T-helper 17 cell (primary cell): ENCODE data around the gene SELENOM. TPM values are rescaled to one million over a fixed set of nuclear protein-coding genes. Genes with fewer than 3 reads are reported as not detected.

ENCODE experiments used
- ATAC-seq: fragments of 150-1000 bp; cut with Tn5 transposase; 2 replicates; pipeline ENCODE4 v1.10.0; 2021; ENCODE audit warnings: mild to moderate bottlenecking, moderate library complexity
- DNase-seq, 3 donors: peaks; one replicate each; pipeline versions ENCODE4 v3.0.0 to v3.0.0-alpha.2; 2020 to 2021
- H3K9me3 ChIP-seq: one replicate; pipeline ENCODE4 v1.7.0; 2013; ENCODE audit warnings: low read length, mild to moderate bottlenecking; ENCODE audit not compliant: control insufficient read depth, poor library complexity, severe bottlenecking
- H3K27ac Mint-ChIP-seq: one replicate; pipeline ENCODE4 v1.8.0; 2022; ENCODE audit warnings: mild to moderate bottlenecking, moderate library complexity, mixed read lengths
- H3K27me3 Mint-ChIP-seq: one replicate; pipeline ENCODE4 v1.8.0; 2022; ENCODE audit warnings: mixed read lengths
- H3K36me3 Mint-ChIP-seq: one replicate; pipeline ENCODE4 v1.8.0; 2022; ENCODE audit warnings: low read depth, mixed read lengths
- H3K4me1 Mint-ChIP-seq: one replicate; pipeline ENCODE4 v1.8.0; 2022; ENCODE audit warnings: mild to moderate bottlenecking, mixed read lengths
- H3K4me3 Mint-ChIP-seq: one replicate; pipeline ENCODE4 v1.8.0; 2022; ENCODE audit warnings: mild to moderate bottlenecking, moderate library complexity, mixed read lengths
- total RNA-seq, 4 donors: library from RNA in 2 of 4; stranded (reverse) in 2 of 4; gene quantifications; one replicate each; pipeline ENCODE4 v1.2.3 and lab custom pipeline; 2022 to 2026

SELENOM gene
- total RNA-seq, 2 donors from 2014 or later, result 33.2 to 54.8 TPM

DNA sequence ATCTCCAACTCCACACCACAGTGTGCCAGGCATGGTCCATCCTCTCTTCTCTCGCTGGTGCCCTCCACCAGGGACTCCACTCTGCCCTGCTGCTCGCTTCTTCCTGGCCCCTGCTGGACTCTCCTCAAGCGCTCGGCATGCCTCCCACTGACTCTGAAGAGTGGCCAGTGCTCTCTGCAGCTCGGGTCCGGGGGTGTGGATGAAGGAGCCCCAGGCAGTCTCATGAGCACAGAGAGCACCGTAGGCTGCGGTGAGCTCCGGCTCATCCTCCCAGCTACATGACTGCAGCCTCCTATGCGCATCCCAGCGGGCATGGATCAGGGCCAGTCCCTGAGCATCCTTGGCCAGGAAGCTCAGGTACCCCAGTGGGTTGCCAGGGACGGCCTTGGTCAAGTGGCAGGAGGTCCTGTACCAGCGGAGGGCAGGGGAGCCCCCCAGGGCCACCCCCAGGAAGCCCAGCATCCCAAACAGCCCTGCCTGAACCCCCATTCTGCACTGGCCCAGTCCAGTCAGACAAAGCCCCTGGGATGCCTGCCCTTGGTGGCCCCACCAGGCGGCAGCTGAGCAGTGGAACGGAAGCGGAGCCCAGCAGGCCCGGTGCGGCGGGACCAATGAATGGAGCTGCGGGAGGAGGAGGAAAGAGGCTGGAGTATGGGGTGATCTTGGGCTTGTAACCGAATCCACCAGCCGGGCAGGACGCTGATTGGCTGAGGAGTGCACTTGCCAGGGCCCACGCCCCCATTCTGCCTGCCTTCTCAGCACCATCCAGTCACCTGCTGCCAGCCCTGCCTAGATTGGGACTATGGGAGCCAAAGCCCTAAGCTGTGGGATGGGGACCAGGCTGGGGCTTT is 32.7 kb upstream of the SELENOM start, which contains the start of gene PLA2G3:
PLA2G3 (minus strand) TSS at position 643 of the 851 bp plus-strand sequence; CDS start at position 489, 154 bp downstream.
- Mint-ChIP-seq H3K27me3 (peaks cover 6% of the 10 kb centered on the region), H3K4me3 (no peak within 1 kb of the TSS), H3K36me3 (no peaks in the 10 kb centered on the region), H3K4me1 (no peaks in the 10 kb centered on the region), H3K27ac (no peak within 1 kb of the TSS)
- ATAC-seq (no peak), DNase-seq (no peak)
- no peaks in the 10 kb centered on the region for H3K9me3 ChIP-seq

DNA sequence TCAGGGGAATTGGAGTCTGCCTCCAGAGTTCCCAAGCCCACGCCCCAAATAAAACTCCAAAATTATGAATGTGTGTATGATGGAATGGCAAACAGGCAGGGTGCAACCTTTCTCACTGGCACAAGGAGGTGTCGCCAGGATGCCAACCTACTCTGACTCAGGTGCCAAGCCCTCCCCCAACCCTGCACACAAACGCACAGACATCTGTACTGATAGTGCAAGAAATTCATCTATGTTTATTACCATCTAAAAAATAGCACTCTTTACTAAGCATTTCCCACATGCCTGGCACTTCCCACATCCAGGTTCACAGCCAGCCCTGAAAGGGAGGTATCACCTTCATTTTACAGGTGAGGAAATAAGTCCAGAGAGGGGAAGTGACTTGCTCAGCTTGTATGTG is 31.7 kb upstream of the SELENOM start:
- H3K4me1 Mint-ChIP-seq, result no peaks in the 10 kb centered on the region
- no peak for ATAC-seq

DNA sequence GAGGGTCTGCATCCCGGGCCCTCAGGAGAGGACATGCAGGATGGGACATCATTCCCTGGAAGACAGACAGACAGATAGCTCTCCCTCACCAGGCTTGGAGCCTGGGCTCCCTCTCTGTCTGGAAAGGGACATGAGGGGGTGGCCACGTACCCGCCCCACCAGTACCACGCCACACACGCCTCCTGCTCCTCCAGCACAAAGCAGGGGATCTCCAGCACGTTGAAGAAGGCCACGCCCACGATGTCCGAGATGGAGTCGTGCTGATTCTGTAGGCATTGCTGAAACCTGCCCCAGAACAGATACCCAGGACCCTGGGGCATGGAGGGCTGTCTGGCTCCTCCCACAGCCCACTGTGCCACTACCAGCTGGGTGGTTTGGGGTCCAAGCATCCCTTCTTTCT is 30.8 kb upstream of the SELENOM start:
- Mint-ChIP-seq H3K36me3 (no peaks in the 10 kb centered on the region), H3K27ac (no peak overlapping the region), H3K27me3 (peaks cover 6% of the 10 kb centered on the region), H3K4me1 (no peaks in the 10 kb centered on the region), H3K4me3 (no peak overlapping the region)
- H3K9me3 ChIP-seq, result no peaks in the 10 kb centered on the region
- DNase-seq, result no peak
- ATAC-seq, result no peak

More for the DNA sequence above, 31.7 kb upstream of the SELENOM start:
- no peak for DNase-seq
- peaks cover 6% of the 10 kb centered on the region for H3K27me3 Mint-ChIP-seq
- no peaks in the 10 kb centered on the region for H3K9me3 ChIP-seq
- H3K4me3 Mint-ChIP-seq, result no peak overlapping the region
- H3K36me3 Mint-ChIP-seq, result no peaks in the 10 kb centered on the region
- H3K27ac Mint-ChIP-seq, result no peak overlapping the region

DNA sequence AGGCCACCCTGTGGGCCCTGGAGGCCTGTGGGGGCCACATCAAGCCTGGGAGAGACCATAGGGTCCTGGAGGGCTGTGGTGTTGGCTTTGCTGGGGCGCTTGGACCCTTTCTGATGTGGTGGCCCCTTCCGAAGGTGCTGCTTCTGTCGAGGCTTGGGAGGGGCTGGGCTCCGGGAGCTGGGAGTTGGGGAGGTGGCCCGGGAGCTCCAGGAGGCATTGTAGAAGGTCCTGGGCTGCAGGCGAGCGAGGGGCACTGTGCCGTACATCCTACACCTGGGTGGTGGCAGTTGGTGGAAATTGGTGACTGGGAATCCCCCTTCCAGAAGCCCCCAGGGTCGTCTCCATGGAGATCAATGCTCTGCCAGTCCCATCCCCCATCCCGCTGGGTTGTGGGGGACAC is 30.4 kb upstream of the SELENOM start:
- ATAC-seq, result no peak
- H3K9me3 ChIP-seq, result no peaks in the 10 kb centered on the region
- no peak for DNase-seq
- no peaks in the 10 kb centered on the region for H3K4me1 Mint-ChIP-seq
- no peak overlapping the region for H3K4me3 Mint-ChIP-seq
- peaks cover 6% of the 10 kb centered on the region for H3K27me3 Mint-ChIP-seq
- H3K36me3 Mint-ChIP-seq, result no peaks in the 10 kb centered on the region
- H3K27ac Mint-ChIP-seq, result no peak overlapping the region

- no peak for ATAC-seq
Measured at GRCh38 chr22:31136711-31137110, 29.3 kb upstream of the SELENOM start.

GRCh38 chr22:31136155-31136554 is 28.8 kb upstream of the SELENOM start:
- no peak overlapping the region for H3K27ac Mint-ChIP-seq
- peaks cover 6% of the 10 kb centered on the region for H3K27me3 Mint-ChIP-seq
- no peak overlapping the region for H3K4me3 Mint-ChIP-seq
- no peaks in the 10 kb centered on the region for H3K36me3 Mint-ChIP-seq
- no peaks in the 10 kb centered on the region for H3K9me3 ChIP-seq
- H3K4me1 Mint-ChIP-seq, result no peaks in the 10 kb centered on the region
- DNase-seq (no peak), ATAC-seq (no peak)

More at GRCh38 chr22:31136711-31137110, 29.3 kb upstream of the SELENOM start:
- Mint-ChIP-seq H3K36me3 (no peaks in the 10 kb centered on the region), H3K27ac (no peak overlapping the region), H3K27me3 (peaks cover 6% of the 10 kb centered on the region), H3K4me3 (no peak overlapping the region), H3K4me1 (no peaks in the 10 kb centered on the region)
- DNase-seq, result no peak
- no peaks in the 10 kb centered on the region for H3K9me3 ChIP-seq

DNA sequence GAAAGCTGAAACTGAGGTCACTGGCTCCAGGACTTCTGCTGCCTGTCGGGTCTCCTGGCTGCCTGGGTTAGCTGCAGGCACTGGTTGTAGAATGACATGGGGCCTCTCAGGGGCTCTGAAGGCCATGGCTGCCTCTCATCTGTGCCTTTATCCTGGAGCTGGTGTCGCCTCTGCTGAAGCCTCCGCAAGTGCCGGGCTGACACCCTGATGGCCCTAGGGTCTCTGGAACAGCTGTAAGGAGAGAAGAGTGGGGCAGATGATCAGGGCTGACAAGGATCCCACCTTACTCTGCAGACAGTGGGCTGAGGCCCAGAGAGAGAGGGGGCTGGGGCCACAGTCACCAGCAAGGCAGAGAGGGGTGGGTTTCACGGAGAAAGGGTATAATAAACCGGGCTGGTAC is 28.3 kb upstream of the SELENOM start:
- Mint-ChIP-seq H3K4me3 (no peak overlapping the region), H3K36me3 (no peaks in the 10 kb centered on the region), H3K27ac (no peak overlapping the region), H3K4me1 (no peaks in the 10 kb centered on the region), H3K27me3 (peaks cover 6% of the 10 kb centered on the region)
- H3K9me3 ChIP-seq, result no peaks in the 10 kb centered on the region
- ATAC-seq (no peak), DNase-seq (no peak)

- DNase-seq (no peak), ATAC-seq (no peak)
- Mint-ChIP-seq H3K4me1 (no peaks in the 10 kb centered on the region), H3K27ac (no peak overlapping the region), H3K27me3 (peaks cover 1% of the 10 kb centered on the region), H3K4me3 (no peak overlapping the region), H3K36me3 (no peaks in the 10 kb centered on the region)
- H3K9me3 ChIP-seq, result no peaks in the 10 kb centered on the region
Measured at GRCh38 chr22:31134688-31135087, 27.3 kb upstream of the SELENOM start.

DNA sequence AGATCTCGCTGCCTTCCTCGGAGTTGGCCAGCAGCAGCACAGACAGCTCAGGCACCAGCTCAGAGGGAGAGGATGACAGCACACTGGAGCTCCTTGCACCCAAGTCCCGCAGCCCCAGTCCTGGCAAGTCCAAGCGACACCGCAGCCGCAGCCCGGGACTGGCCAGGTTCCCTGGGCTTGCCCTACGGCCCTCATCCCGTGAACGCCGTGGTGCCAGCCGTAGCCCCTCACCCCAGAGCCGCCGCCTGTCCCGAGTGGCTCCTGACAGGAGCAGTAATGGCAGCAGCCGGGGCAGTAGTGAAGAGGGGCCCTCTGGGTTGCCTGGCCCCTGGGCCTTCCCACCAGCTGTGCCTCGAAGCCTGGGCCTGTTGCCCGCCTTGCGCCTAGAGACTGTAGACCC is 26.5 kb upstream of the SELENOM start:
- Mint-ChIP-seq H3K4me3 (no peak overlapping the region), H3K36me3 (no peaks in the 10 kb centered on the region), H3K27ac (no peak overlapping the region), H3K4me1 (no peaks in the 10 kb centered on the region), H3K27me3 (no peaks in the 10 kb centered on the region)
- ATAC-seq (no peak), DNase-seq (no peak)
- no peaks in the 10 kb centered on the region for H3K9me3 ChIP-seq

DNA sequence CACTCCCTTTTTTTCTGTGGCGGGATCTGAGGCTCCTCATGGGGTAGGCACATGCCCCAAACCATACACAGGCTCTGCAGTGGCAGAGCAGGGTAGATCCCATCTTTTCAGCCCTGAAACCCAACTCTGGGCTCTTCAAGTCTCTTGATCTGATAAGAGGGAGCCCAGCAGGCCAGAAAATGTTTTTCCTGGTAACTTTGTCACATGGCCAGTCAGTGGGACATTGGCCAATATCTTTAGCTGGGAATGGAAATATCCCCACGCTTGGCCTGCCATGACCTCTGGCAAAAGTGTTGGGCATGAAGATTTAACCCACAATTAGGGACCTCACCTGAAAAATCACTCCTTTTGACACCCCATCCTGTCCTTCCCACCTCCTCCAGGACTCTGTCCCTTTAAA is 23.5 kb upstream of the SELENOM start:
- ATAC-seq (no peak), DNase-seq (no peak)
- H3K9me3 ChIP-seq, result no peaks in the 10 kb centered on the region
- H3K4me1 Mint-ChIP-seq, result peaks cover 6% of the 10 kb centered on the region
- no peaks in the 10 kb centered on the region for H3K36me3 Mint-ChIP-seq
- H3K4me3 Mint-ChIP-seq, result no peak overlapping the region
- H3K27ac Mint-ChIP-seq, result no peak overlapping the region
- no peaks in the 10 kb centered on the region for H3K27me3 Mint-ChIP-seq

- Mint-ChIP-seq H3K36me3 (no peaks in the 10 kb centered on the region), H3K4me3 (no peak overlapping the region), H3K27me3 (no peaks in the 10 kb centered on the region), H3K4me1 (peaks cover 6% of the 10 kb centered on the region), H3K27ac (no peak overlapping the region)
- ATAC-seq (no peak), DNase-seq (no peak)
- no peaks in the 10 kb centered on the region for H3K9me3 ChIP-seq
Measured at GRCh38 chr22:31128156-31128555, 20.8 kb upstream of the SELENOM start.

DNA sequence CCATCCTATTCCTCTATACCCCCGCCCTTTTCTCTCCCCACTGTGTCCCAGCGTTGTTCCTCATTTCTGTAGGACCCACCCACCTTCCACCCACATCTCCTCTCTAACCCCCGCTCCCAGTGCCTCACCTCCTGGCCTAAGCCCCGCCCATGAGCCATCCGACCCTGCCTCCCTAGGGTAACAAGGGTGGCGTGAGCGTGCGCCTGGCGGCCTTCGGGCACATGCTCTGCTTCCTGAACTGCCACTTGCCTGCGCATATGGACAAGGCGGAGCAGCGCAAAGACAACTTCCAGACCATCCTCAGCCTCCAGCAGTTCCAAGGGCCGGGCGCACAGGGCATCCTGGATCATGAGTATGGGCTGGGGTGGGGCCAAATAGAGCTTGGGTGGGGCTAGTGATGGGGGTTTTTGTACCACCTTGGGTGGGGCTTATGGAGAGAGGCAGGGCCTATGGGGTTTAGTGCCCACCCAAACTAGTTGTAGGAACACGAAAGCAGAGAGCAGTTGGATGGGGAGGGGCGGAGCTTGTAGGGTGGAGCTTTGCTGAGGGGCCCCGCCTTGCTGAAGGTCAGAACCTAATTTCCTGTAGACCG is 19.9 kb upstream of the SELENOM start:
- ATAC-seq, result no peak
- no peaks in the 10 kb centered on the region for H3K9me3 ChIP-seq
- Mint-ChIP-seq H3K27ac (no peak overlapping the region), H3K27me3 (no peaks in the 10 kb centered on the region), H3K4me1 (peaks cover 6% of the 10 kb centered on the region), H3K36me3 (no peaks in the 10 kb centered on the region), H3K4me3 (peak overlapping the region; percentile 28)
- no peak for DNase-seq

DNA sequence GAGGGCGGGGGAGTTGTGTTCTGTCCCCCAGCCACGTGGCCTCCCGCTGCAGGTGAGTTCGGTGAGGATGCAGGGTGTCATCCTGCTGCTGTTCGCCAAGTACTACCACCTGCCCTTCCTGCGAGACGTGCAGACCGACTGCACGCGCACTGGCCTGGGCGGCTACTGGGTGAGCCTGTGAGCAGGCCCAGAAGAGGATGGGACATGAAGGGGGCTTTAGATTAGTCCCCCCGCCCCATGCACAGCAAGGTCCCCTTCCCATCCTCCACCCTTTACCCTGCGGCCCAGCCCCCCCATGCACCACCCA is 19.5 kb upstream of the SELENOM start:
- ATAC-seq, result no peak
- Mint-ChIP-seq H3K27ac (no peak overlapping the region), H3K36me3 (no peaks in the 10 kb centered on the region), H3K27me3 (no peaks in the 10 kb centered on the region), H3K4me1 (peaks cover 6% of the 10 kb centered on the region), H3K4me3 (no peak overlapping the region)
- no peaks in the 10 kb centered on the region for H3K9me3 ChIP-seq
- no peak for DNase-seq
